Activated naive CD8-positive, alpha-beta T cell treated with anti-CD3 and anti-CD28 coated beads for 36 hours (primary cell): ENCODE data around the gene ZNF138. TPM values are rescaled to one million over a fixed set of nuclear protein-coding genes. Genes with fewer than 3 reads are reported as not detected.
"Not testable (repeated sequence)": the region's sequence is repeated elsewhere in the genome, so short reads cannot be mapped to it uniquely, and the experiment has no call there.

Experiments
- DNase-seq: peaks from one replicate; pipeline ENCODE4 v3.0.0; 2021
- H3K27ac Mint-ChIP-seq: one replicate; pipeline ENCODE4 v1.8.0; 2022; ENCODE audit warnings: mild to moderate bottlenecking, moderate library complexity, mixed read lengths
- H3K27me3 Mint-ChIP-seq: one replicate; pipeline ENCODE4 v1.8.0; 2022; ENCODE audit warnings: mild to moderate bottlenecking, mixed read lengths
- H3K36me3 Mint-ChIP-seq: one replicate; pipeline ENCODE4 v1.8.0; 2021; ENCODE audit warnings: mild to moderate bottlenecking, mixed read lengths
- H3K4me1 Mint-ChIP-seq: one replicate; pipeline ENCODE4 v1.8.0; 2021; ENCODE audit warnings: mixed read lengths
- H3K4me3 Mint-ChIP-seq: one replicate; pipeline ENCODE4 v1.8.0; 2022; ENCODE audit warnings: mild to moderate bottlenecking, moderate library complexity, mixed read lengths
- H3K9me3 Mint-ChIP-seq: one replicate; pipeline ENCODE4 v1.8.0; 2022; ENCODE audit warnings: mixed read lengths
- total RNA-seq, 2 experiments: library from RNA; stranded (reverse); gene quantifications; one replicate each; pipeline ENCODE4 v1.2.3, GENCODE V29; 2021

Gene ZNF138
- total RNA-seq, 2 experiments from 2014 or later: 9.5 to 10.6 TPM

DNA sequence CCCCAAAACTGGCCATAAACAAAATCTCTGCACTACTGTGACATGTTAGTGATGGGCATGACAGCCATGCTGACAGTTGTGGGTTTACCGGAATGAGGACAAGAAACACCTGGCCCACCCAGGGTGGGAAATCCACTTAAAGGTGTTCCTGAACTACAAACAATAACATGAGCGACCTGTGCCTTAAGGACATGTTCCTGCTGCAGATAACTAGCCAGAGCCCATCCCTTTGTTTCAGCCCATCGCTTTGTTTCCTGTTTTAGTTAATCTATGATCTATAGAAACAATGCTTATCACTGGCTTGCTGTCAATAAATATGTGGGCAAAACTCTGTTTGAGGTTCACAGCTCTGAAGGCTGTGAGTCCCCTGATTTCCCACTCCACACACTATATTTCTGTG is 69.3 kb downstream of the ZNF138 start:
- not testable (repeated sequence) for H3K4me3 Mint-ChIP-seq, DNase-seq, H3K4me1 Mint-ChIP-seq, H3K27me3 Mint-ChIP-seq, H3K27ac Mint-ChIP-seq, H3K9me3 Mint-ChIP-seq, H3K36me3 Mint-ChIP-seq

DNA sequence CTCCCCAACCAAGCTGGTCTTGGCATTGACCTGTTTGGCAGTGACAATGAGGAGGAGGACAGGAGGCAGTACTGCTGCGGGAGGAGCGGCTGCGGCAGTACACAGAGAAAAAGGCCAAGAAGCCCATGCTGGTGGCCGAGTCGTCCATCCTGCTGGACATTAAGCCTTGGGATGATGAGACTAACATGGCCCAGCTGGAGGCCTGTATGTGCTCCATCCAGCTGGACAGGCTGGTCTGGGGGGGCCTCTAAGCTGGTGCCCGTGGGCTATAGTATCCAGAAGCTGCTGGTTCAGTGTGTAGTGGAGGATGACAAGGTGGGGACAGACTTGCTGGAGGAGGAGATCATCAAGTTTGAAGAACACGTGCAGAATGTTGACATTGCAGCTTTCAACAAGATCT is 69.7 kb downstream of the ZNF138 start:
- H3K4me1 Mint-ChIP-seq: no peaks in the 10 kb centered on the region
- no peak for DNase-seq
- H3K36me3 Mint-ChIP-seq: peaks cover 2% of the 10 kb centered on the region
- no peak overlapping the region for H3K4me3 Mint-ChIP-seq
- H3K9me3 Mint-ChIP-seq: peaks cover 7% of the 10 kb centered on the region
- no peaks in the 10 kb centered on the region for H3K27me3 Mint-ChIP-seq
- no peak overlapping the region for H3K27ac Mint-ChIP-seq

DNA sequence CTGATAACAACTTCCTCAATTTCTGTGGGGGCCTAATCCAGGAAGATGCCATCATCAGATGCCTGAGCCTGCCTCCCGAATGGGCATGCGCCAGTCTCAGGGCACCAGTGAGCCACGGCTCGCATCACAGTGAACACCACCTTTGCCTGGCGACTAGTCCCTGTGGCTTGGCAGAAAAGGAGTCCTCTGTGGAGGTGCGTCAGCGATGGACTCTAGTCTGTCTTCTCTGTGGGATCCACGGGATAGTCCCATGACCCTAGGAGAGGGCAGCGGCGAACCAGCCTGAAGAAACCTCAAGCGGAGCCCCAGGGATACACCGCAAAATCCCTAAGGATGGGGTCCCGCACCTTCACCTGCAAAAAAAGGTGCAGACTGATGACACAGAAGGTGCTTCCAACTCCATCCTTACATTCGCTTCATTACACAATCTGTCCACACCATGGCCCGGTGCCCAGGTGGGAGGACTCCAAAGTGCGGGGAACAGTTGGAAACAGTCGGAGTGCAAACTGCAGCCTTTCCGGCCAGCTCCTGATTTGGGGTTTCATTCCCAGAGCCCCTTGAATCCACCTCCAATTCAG is 73.7 kb downstream of the ZNF138 start:
- H3K4me1 Mint-ChIP-seq: no peaks in the 10 kb centered on the region
- H3K4me3 Mint-ChIP-seq: no peak overlapping the region
- H3K27me3 Mint-ChIP-seq: peaks cover 4% of the 10 kb centered on the region
- H3K27ac Mint-ChIP-seq: no peak overlapping the region
- peaks cover under 1% of the 10 kb centered on the region for H3K36me3 Mint-ChIP-seq
- DNase-seq: no peak
- peaks cover 5% of the 10 kb centered on the region for H3K9me3 Mint-ChIP-seq

DNA sequence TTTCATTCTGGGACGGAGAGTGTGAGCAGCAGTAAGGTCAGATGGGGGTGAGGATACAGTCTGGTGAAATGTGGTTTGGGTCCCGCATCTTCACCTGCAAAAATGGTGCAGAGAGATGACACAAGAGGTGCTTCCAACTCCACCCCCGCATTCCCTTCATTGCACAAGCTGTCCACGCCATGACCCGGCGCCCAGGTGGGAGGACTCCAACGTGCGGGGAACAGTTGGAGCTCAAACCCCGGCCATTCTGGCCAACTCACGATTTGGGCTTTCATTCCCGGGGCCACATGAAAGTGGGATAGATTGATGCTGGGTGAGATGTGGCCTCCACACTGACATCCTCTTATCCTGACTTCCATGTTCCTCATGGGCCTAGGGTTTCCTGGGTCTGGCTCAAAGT is 74.3 kb downstream of the ZNF138 start:
- Mint-ChIP-seq H3K9me3 (peaks cover 4% of the 10 kb centered on the region), H3K4me1 (no peaks in the 10 kb centered on the region), H3K27me3 (peaks cover 4% of the 10 kb centered on the region), H3K4me3 (no peak overlapping the region), H3K36me3 (no peaks in the 10 kb centered on the region), H3K27ac (no peak overlapping the region)
- no peak for DNase-seq

DNA sequence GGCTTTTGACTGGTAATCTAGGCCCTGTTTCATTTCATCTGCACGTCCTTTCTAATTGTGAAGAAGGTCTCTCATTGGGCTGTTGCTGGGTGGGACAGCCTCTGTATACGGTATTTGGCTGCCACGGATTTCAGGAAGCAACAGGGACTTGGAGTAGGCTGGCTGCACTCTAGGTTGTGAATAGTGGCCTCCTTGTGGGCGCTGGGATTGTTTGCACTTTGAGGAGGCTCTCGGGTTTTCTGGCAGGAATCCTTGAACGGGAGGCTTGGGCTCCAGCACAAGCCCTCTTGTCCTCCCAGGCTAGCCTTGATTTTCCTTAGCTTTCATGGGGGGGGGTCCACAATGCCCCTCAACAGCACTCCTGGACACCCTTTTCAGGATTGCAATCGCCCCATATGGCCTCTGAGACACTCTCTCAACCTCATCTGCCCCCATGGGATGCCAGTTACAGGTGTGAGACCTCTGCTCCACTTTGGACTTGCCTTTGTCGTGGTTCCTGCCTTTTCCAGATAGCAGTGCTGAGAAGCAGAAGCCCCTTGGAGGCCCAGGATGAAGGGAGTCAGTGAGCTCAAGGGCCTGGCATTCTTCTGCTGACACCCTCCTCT is 75.0 kb downstream of the ZNF138 start:
- no peaks in the 10 kb centered on the region for H3K4me1 Mint-ChIP-seq
- no peak for DNase-seq
- H3K27ac Mint-ChIP-seq: no peak overlapping the region
- H3K4me3 Mint-ChIP-seq: no peak overlapping the region
- H3K27me3 Mint-ChIP-seq: peaks cover 4% of the 10 kb centered on the region
- H3K9me3 Mint-ChIP-seq: peaks cover 2% of the 10 kb centered on the region
- H3K36me3 Mint-ChIP-seq: no peaks in the 10 kb centered on the region

DNA sequence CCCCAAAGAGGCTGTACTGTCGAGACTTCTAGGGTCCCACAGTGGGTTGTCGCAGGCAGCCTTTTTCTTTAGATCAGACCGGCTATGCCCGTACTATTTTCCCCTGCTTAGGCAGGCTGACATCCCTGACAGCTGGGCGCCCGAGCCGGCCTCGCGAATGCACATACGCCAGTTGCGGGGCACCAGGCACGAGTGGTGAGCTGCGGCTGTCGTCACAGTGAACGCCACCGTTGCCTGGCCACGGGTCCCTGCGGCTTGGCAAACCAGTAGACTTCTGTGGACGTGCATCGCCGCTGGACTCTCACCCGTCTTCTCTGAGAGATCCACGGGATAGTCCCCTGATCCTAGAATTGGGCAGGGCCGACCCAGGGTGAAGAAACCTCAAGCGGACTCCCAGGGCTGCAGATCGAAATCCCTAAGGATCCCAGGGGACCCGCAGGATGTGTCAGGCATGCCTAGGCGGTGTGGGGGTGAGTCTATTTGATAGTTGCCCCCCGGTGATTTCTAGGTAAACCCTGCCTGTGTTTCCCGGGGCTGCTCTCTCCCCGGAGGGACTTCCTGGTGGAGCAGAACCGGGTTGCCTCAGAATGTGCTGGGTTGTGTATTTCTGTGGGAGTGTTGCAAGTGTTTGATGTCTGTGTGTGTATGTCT is 75.8 kb downstream of the ZNF138 start:
- Mint-ChIP-seq H3K27me3 (peaks cover 4% of the 10 kb centered on the region), H3K4me1 (no peaks in the 10 kb centered on the region), H3K36me3 (no peaks in the 10 kb centered on the region), H3K27ac (no peak overlapping the region), H3K4me3 (no peak overlapping the region), H3K9me3 (no peaks in the 10 kb centered on the region)
- DNase-seq: no peak

DNA sequence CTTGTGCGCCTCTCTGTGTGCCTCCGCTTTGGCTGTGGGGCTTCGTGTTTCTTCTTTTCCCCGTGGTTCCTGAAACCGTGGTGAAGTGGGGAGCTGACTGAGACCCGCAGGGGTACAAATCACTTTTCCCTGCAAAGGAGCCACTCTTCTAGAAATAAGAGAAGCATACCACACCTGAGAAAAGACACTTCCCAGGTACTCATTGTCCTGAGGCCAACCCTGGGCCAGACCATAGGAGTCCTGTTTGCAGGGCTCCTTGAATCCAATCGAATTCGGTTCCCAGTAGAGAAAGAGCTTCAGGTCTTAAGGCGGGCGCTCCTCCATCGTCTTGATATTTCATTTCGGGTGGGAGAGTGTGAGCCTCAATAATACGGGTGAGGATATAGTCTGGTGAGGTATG is 76.4 kb downstream of the ZNF138 start:
- no peak overlapping the region for H3K4me3 Mint-ChIP-seq
- no peak overlapping the region for H3K27ac Mint-ChIP-seq
- no peaks in the 10 kb centered on the region for H3K9me3 Mint-ChIP-seq
- no peak for DNase-seq
- no peaks in the 10 kb centered on the region for H3K4me1 Mint-ChIP-seq
- H3K27me3 Mint-ChIP-seq: peaks cover 10% of the 10 kb centered on the region
- no peaks in the 10 kb centered on the region for H3K36me3 Mint-ChIP-seq

DNA sequence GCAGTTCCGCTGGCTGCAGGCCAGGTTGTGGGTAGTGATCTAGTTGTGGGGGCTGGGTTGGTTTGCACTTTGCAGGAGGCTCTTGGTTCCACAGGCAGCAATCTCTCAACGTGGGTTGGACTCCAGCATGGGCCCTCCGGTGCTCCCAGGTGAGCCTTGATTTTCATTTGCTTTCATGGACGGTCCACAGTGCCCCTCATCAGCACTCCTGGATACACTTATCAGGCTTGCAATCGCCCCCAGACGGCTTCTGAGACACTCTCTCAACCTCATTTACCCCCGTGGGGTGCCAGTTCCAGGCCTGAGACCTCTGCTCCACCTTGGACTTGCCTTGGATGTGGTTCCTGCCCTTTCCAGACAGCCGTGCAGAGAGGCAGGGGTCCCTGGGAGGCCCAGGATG is 77.5 kb downstream of the ZNF138 start:
- no peak overlapping the region for H3K4me3 Mint-ChIP-seq
- peaks cover 12% of the 10 kb centered on the region for H3K27me3 Mint-ChIP-seq
- H3K4me1 Mint-ChIP-seq: no peaks in the 10 kb centered on the region
- no peaks in the 10 kb centered on the region for H3K36me3 Mint-ChIP-seq
- H3K9me3 Mint-ChIP-seq: no peaks in the 10 kb centered on the region
- no peak overlapping the region for H3K27ac Mint-ChIP-seq
- no peak for DNase-seq

DNA sequence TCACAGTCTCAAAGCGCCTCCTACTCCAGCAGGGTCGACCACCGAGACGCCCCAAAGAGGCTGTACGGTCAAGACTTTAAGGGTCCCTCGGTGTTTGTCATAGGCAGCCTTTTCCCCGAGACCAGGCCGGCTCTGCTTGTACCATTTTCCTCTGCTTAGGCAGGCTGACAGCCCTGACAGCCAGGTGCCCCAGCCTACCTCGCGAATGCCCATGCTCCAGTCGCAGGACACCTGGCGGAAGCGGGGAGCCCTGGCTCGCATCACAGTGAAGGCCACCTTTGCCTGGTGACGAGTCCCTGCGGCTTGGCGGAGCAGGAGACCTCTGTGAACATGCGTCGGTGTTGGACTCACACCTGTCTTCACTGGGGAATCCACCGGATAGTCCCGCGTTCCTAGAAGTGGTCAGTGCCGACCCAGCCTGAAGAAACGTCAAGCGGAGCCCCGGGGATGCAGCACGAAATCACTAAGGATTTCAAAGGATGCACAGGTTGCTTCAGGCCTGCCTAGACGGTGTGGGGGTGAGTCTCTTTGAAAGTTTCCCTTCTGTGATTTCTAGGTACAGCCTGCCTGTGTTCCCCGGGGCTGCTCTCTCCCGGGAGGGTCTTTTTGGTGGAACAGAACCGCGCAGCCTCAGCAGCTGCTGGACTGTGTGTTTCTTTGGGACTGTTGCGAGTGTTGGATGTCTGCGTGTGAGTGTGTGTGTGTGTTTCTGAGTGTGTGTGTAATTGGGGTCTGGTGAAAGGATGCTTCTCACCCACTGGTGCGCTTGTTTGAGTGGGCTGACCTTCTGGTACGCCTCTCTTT is 78.3 kb downstream of the ZNF138 start:
- Mint-ChIP-seq H3K9me3 (no peaks in the 10 kb centered on the region), H3K36me3 (no peaks in the 10 kb centered on the region), H3K27ac (no peak overlapping the region), H3K4me3 (no peak overlapping the region), H3K27me3 (peaks cover 19% of the 10 kb centered on the region), H3K4me1 (peaks cover 4% of the 10 kb centered on the region)
- DNase-seq: no peak

DNA sequence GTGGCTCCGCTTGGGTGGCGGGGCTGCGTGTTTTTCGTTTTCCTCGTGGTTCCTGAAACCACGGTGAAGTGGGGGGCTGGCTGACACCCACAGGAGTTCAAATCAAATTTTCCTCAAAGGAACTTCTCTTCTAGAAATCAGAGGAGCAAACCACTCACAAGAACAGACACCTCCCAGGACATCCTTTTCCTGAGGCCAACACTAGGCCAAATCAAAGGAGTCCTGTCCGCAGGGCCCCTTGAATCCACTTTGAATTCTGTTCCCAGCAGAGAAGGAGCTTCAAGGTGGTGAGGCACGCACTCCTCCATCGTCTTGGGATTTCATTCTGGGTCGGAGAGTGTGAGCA is 78.9 kb downstream of the ZNF138 start:
- Mint-ChIP-seq H3K9me3 (no peaks in the 10 kb centered on the region), H3K27ac (no peak overlapping the region), H3K27me3 (peaks cover 23% of the 10 kb centered on the region), H3K4me1 (peaks cover 7% of the 10 kb centered on the region), H3K36me3 (no peaks in the 10 kb centered on the region), H3K4me3 (no peak overlapping the region)
- no peak for DNase-seq

DNA sequence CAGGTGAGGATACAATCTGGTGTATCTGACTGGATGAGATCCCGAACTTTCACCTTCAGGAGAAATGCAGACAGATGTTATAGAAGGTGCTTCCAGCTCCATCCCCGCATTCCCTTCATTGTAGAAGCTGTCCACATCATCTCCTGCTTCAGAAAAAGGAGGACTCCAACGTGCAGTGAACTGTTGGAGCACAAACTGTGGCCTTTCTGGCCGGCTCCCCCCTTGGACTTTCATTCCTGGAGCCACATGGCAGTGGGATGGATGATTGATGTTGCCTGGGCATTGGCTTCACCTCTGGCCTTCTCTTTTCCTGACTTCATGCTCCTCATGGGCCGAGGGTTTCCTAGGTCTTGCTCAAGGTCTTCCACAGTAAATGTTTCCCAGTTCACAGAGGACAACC is 79.3 kb downstream of the ZNF138 start:
- DNase-seq: no peak
- peaks cover 27% of the 10 kb centered on the region for H3K27me3 Mint-ChIP-seq
- H3K27ac Mint-ChIP-seq: no peak overlapping the region
- no peak overlapping the region for H3K4me3 Mint-ChIP-seq
- no peaks in the 10 kb centered on the region for H3K9me3 Mint-ChIP-seq
- H3K4me1 Mint-ChIP-seq: peaks cover 7% of the 10 kb centered on the region
- H3K36me3 Mint-ChIP-seq: no peaks in the 10 kb centered on the region

DNA sequence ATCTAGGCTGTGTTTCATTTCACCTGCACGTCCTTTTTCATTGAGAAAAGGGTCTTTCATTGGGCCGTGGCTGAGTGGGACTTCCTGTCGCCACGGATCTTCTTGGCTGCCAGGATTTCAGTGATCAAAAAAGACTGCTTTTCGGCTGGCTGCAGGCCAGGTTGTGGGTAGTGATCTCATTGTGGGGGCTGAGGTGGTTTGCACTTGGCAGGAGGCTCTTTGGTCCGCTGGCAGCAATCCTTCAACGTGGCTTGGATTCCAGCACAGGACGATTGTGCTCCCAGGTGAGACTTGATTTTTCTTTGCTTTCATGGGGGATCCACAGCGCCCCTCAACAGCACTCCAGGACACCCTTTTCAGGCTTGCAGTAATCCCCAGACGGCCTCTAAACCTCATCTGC is 79.9 kb downstream of the ZNF138 start:
- Mint-ChIP-seq H3K9me3 (no peaks in the 10 kb centered on the region), H3K4me3 (no peak overlapping the region), H3K4me1 (peaks cover 7% of the 10 kb centered on the region), H3K27ac (no peak overlapping the region), H3K36me3 (no peaks in the 10 kb centered on the region), H3K27me3 (peaks cover 33% of the 10 kb centered on the region)
- no peak for DNase-seq

DNA sequence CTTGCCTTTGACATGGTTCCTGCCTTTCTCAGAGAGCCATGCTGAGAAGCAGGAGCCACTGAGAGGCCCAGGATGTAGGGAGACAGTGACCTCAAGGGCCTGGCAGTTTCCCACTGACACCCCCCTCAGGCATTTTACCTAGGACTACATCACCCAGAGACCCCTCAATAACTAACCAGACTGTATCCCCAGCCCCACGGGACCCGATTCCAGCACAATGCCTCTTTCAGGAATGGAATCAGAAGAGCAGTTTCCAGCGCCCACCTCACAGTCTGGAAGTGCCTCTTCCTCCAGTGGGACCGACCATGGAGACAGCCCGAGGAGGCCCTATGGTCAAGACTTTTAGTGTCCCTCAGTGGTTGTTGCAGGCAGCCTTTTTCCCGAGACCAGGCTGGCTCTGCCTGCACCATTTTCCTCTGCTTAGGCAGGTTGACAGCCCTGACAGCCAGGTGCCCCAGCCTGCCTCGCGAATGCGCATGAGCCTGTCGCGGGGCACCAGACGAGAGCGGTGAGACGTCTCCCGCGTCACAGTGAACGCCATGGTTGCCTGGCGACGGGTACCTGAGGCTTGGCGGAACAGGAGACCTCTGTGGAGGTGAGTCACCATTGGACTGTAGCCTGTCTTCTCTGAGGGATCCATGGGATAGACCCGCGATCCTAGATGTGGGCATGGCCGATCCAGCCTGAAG is 80.5 kb downstream of the ZNF138 start:
- no peak for DNase-seq
- Mint-ChIP-seq H3K27me3 (peaks cover 34% of the 10 kb centered on the region), H3K27ac (no peak overlapping the region), H3K4me3 (no peak overlapping the region), H3K9me3 (no peaks in the 10 kb centered on the region), H3K36me3 (no peaks in the 10 kb centered on the region), H3K4me1 (peaks cover 7% of the 10 kb centered on the region)

DNA sequence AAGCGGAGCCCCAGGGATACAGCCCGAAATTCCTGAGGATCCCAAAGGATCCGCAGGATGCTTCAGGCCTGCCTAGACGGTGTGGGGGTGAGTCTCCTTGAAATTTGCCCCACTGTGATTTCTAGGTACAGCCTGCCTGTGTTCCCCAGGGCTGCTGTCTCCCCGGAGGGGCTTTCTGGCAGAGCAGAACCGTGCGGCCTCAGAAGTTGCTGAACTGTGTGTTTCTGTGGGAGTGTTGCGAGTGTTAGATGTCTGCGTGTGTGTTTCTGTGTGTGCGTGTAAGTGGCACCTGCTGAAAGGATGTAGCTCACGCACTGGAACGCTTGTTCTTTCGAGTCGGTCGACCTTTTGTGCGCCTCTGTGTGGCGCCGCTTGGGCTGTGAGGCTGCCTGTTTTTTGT is 81.0 kb downstream of the ZNF138 start:
- Mint-ChIP-seq H3K4me3 (no peak overlapping the region), H3K4me1 (peaks cover 7% of the 10 kb centered on the region), H3K9me3 (no peaks in the 10 kb centered on the region), H3K27me3 (peaks cover 38% of the 10 kb centered on the region), H3K27ac (no peak overlapping the region), H3K36me3 (no peaks in the 10 kb centered on the region)
- DNase-seq: no peak
